ENCODE measurements around the gene ESRP2. TPM values are rescaled to one million over a fixed set of nuclear protein-coding genes. Genes with fewer than 3 reads are reported as not detected.

The ESRP2 gene
- total RNA-seq, result 0.10 and 0.12 TPM in 2 replicates

GRCh38 chr16:68235887-68236136 lies at the start of gene ESRP2:
Gene ESRP2 (minus strand): TSS chr16:68236127. CDS start chr16:68236045, 82 bp downstream.
- Mint-ChIP-seq H3K4me3 (peak within 1 kb of the TSS; percentile 84), H3K9me3 (no peaks in the 10 kb centered on the region), H3K36me3 (ENCODE audit: low read depth) (no peaks in the 10 kb centered on the region), H3K27me3 (ENCODE audit: insufficient read depth) (peaks cover 3% of the 10 kb centered on the region), H3K4me1 (ENCODE audit: low read depth) (peaks cover 26% of the 10 kb centered on the region), H3K27ac (peak within 1 kb of the TSS; percentile 52)
- no peak for DNase-seq (ENCODE audit: low spot score)
- intact Hi-C loops (cut with micrococcal nuclease), result loop anchor here (2.0 to 5.0 kb wide), 2 partner anchors 75 to 299 kb away; partner anchors contain the start of genes PRMT7, PSMB10 and SLC7A6OS

DNA sequence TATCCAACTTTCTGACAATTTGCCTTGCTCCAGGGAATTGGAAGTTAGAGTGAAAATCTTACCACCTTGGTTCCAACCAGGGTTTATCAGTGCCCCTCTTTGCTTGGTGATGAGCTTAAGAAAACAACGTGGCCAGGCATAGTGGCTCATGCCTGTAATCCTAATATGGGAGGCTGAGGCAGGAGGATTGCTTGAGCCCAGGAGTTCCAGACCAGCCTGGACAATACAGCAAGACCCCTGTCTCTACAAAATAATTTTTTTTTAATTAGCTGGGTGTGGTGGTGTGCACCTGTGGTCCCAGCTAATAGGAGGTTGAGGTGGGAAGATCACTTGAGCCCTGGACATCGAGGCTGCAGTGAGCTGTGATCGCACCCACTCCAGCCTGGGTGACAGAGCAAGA lies 49.8 kb upstream of the ESRP2 start:
- H3K4me3 Mint-ChIP-seq, result peak overlapping the region; percentile 81
- DNase-seq (ENCODE audit: low spot score), result no peak
- peak overlapping the region; percentile 92 for H3K27ac Mint-ChIP-seq
- no peaks in the 10 kb centered on the region for H3K27me3 Mint-ChIP-seq (ENCODE audit: insufficient read depth)
- H3K4me1 Mint-ChIP-seq (ENCODE audit: low read depth), result peaks cover 95% of the 10 kb centered on the region
- no peaks in the 10 kb centered on the region for H3K9me3 Mint-ChIP-seq
- intact Hi-C loops (cut with micrococcal nuclease), result loop anchor here (1.0 to 10.0 kb wide), 4 partner anchors 15 to 899 kb away; partner anchors contain the start of genes SLC7A6 and SNTB2
- peaks cover 76% of the 10 kb centered on the region for H3K36me3 Mint-ChIP-seq (ENCODE audit: low read depth)

GRCh38 chr16:68284847-68285246 lies 48.9 kb upstream of the ESRP2 start:
- H3K36me3 Mint-ChIP-seq (ENCODE audit: low read depth), result peaks cover 71% of the 10 kb centered on the region
- H3K4me3 Mint-ChIP-seq, result peak overlapping the region; percentile 81
- intact Hi-C loops (cut with micrococcal nuclease), result loop anchor here (1.0 to 10.0 kb wide), 5 partner anchors 10 to 900 kb away; partner anchors contain the start of genes SLC7A6 and SNTB2
- no peaks in the 10 kb centered on the region for H3K9me3 Mint-ChIP-seq
- DNase-seq (ENCODE audit: low spot score), result no peak
- peak overlapping the region; percentile 92 for H3K27ac Mint-ChIP-seq
- no peaks in the 10 kb centered on the region for H3K27me3 Mint-ChIP-seq (ENCODE audit: insufficient read depth)
- peaks cover 92% of the 10 kb centered on the region for H3K4me1 Mint-ChIP-seq (ENCODE audit: low read depth)

DNA sequence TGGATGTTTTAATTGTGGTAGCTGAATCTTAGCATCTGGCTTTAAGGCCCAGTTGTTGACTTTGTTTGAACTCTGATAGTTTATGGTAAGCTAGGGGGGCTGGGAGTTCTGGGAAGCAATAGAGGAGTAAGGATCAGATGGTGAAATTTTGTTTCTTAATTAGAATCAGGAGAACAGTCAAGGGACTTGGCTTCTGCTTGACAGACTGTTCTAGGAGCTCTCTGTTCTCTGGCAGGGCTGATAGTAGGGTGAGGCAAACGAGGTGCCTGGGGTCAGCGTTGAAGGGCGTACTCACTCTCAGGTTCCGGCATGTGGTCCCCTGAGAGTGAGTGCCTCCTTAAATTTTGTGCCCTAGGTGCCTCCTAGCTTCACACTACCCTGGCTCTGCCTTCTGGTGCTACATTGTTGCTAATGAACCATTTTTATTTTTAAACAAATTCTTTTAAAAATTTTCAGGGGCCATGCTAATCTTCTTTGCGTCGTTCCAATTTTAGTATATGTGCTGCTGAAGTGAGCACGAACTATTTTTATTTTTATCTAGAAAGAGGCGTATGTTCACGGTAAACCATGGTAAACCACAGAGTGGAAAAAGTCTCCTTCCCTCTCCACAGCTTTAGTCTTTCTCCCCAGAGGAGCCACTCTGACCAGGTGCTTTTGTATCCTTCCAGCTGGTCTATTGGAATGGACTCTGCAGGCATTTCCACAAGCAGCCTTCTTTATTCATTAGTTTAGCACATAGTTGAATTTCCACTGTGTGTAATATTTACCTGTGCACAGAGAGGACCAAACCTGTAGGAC lies 48.1 kb upstream of the ESRP2 start:
- H3K9me3 Mint-ChIP-seq, result no peaks in the 10 kb centered on the region
- intact Hi-C loops (cut with micrococcal nuclease), result loop anchor here (1.0 to 10.0 kb wide), 4 partner anchors 9 to 901 kb away; partner anchors contain the start of genes SLC7A6 and SNTB2
- H3K4me1 Mint-ChIP-seq (ENCODE audit: low read depth), result peaks cover 90% of the 10 kb centered on the region
- H3K27me3 Mint-ChIP-seq (ENCODE audit: insufficient read depth), result no peaks in the 10 kb centered on the region
- H3K4me3 Mint-ChIP-seq, result peak overlapping the region; percentile 81
- peak overlapping the region; percentile 92 for H3K27ac Mint-ChIP-seq
- H3K36me3 Mint-ChIP-seq (ENCODE audit: low read depth), result peaks cover 70% of the 10 kb centered on the region
- DNase-seq (ENCODE audit: low spot score), result no peak

- intact Hi-C loops (cut with micrococcal nuclease), result loop anchor here (10.0 kb wide), 1 partner anchor 901 kb away; the partner anchor contains the start of gene SNTB2
- Mint-ChIP-seq H3K27ac (peak overlapping the region; percentile 92), H3K36me3 (ENCODE audit: low read depth) (peaks cover 69% of the 10 kb centered on the region), H3K4me3 (peak overlapping the region; percentile 81), H3K4me1 (ENCODE audit: low read depth) (peaks cover 88% of the 10 kb centered on the region), H3K9me3 (no peaks in the 10 kb centered on the region), H3K27me3 (ENCODE audit: insufficient read depth) (no peaks in the 10 kb centered on the region)
- no peak for DNase-seq (ENCODE audit: low spot score)
Observed at GRCh38 chr16:68283346-68283745, 47.4 kb upstream of the ESRP2 start.

DNA sequence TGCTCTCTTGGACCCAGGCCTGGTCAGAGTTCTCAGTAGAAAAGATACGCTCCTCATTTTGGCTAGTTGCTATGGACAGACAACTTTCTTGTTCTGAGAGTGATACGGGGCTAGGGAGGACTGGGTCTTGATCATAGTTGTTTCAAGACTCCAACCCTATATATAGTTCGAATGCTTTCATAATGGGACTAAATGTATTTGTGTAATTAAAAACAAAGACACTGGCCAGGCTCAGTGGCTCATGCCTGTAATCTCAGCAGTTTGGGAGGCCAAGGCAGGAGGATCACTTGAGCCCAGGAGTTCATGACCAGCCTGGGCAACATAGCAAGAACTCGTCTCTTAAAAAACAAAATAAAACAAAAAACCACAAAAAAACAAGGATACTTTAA lies 46.1 kb upstream of the ESRP2 start:
- Mint-ChIP-seq H3K27me3 (ENCODE audit: insufficient read depth) (no peaks in the 10 kb centered on the region), H3K36me3 (ENCODE audit: low read depth) (peaks cover 56% of the 10 kb centered on the region), H3K9me3 (no peaks in the 10 kb centered on the region), H3K4me3 (peak overlapping the region; percentile 64), H3K4me1 (ENCODE audit: low read depth) (peaks cover 75% of the 10 kb centered on the region), H3K27ac (peak overlapping the region; percentile 95)
- DNase-seq (ENCODE audit: low spot score), result no peak
- intact Hi-C loops (cut with micrococcal nuclease), result loop anchor here (10.0 kb wide), 1 partner anchor 903 kb away; the partner anchor contains the start of gene SNTB2

DNA sequence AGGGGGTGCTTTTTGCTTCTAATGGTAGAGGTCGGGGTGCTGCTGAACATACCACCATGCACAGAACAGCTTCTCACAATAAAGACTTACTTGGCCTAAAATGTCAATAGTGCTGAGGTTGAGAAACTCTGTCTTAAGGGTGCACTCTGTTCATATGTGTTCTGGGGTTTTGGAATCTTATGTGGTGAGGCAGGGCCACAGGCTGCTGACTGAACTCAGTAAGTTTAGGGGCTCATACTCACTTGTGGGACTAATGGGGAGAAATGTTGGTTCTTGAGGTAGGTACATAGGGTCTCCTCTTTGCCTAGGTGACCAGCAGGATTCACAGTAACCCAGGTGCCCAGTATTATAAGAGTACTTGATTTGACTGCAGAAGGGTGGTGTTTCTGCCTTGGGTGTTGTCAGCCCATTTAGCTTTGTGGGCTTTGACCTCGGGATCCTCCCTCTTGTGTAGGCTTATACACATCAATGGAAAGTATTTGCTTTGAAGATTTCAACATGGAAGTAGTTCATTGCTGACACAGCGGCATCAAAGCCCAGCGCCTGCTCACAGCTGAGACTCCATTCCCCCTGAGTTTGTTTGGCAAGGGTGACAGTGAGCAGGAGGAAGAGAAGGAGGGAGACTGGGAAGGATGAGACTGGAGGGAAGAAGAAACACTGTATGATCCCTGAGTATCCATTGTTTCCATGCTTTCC lies 45.6 kb upstream of the ESRP2 start:
- DNase-seq (ENCODE audit: low spot score), result no peak
- peaks cover 53% of the 10 kb centered on the region for H3K36me3 Mint-ChIP-seq (ENCODE audit: low read depth)
- peaks cover 70% of the 10 kb centered on the region for H3K4me1 Mint-ChIP-seq (ENCODE audit: low read depth)
- H3K4me3 Mint-ChIP-seq, result peak overlapping the region; percentile 64
- H3K9me3 Mint-ChIP-seq, result no peaks in the 10 kb centered on the region
- no peaks in the 10 kb centered on the region for H3K27me3 Mint-ChIP-seq (ENCODE audit: insufficient read depth)
- intact Hi-C loops (cut with micrococcal nuclease), result loop anchor here (1.0 to 10.0 kb wide), 2 partner anchors 8 to 903 kb away; partner anchors contain the start of gene SNTB2
- H3K27ac Mint-ChIP-seq, result peak overlapping the region; percentile 95

DNA sequence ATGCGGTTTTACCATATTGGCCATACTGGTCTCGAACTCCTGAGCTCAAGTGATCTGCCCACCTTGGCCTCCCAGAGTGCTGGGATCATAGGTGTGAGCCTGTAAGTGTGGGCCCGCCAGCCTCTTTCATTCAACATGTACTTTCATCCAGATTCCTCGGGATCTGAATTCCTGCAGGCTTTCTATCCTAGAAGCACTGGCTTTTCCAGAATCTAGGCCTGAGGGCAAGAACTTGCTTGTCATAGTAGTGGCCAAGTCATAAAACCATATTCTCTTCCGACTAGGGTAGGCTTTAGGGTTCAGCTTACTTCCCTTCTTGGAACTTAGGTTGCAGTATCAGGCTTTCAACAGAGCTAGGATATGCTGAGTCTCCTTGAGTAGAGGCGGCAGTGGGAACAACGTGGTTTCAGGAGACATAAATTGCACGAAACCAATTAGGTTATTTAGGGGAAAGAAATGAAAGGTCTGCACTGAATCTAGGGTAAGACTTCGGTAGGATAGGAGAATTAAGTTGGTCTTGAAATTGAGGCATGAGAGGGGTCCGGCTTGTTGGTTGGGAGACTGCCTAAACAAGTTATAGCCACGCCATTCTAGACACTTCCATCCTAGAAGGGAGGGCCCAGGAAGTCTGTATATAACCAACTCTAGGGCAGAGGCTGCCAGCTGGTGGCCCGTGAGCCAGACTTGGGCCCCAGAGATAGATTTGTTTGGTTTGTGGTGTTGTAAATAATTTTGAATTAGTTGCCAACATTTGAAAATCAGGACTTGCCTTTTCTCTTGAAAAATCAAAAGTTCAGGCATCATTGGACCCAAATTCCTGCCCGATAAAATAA lies 44.0 kb upstream of the ESRP2 start:
- intact Hi-C loops (cut with micrococcal nuclease), result loop anchor here (10.0 kb wide), 1 partner anchor 905 kb away; the partner anchor contains the start of gene SNTB2
- peaks cover 58% of the 10 kb centered on the region for H3K36me3 Mint-ChIP-seq (ENCODE audit: low read depth)
- no peaks in the 10 kb centered on the region for H3K9me3 Mint-ChIP-seq
- no peaks in the 10 kb centered on the region for H3K27me3 Mint-ChIP-seq (ENCODE audit: insufficient read depth)
- no peak for DNase-seq (ENCODE audit: low spot score)
- peaks cover 67% of the 10 kb centered on the region for H3K4me1 Mint-ChIP-seq (ENCODE audit: low read depth)
- no peak overlapping the region for H3K4me3 Mint-ChIP-seq
- peak overlapping the region; percentile 62 for H3K27ac Mint-ChIP-seq

GRCh38 chr16:68276223-68276622 lies 40.3 kb upstream of the ESRP2 start:
- no peak for DNase-seq (ENCODE audit: low spot score)
- intact Hi-C loops (cut with micrococcal nuclease), result no loop called here
- H3K36me3 Mint-ChIP-seq (ENCODE audit: low read depth), result peaks cover 53% of the 10 kb centered on the region
- no peaks in the 10 kb centered on the region for H3K9me3 Mint-ChIP-seq
- peak overlapping the region; percentile 65 for H3K4me3 Mint-ChIP-seq
- H3K27ac Mint-ChIP-seq, result peak overlapping the region; percentile 90
- no peaks in the 10 kb centered on the region for H3K27me3 Mint-ChIP-seq (ENCODE audit: insufficient read depth)
- H3K4me1 Mint-ChIP-seq (ENCODE audit: low read depth), result peaks cover 63% of the 10 kb centered on the region

DNA sequence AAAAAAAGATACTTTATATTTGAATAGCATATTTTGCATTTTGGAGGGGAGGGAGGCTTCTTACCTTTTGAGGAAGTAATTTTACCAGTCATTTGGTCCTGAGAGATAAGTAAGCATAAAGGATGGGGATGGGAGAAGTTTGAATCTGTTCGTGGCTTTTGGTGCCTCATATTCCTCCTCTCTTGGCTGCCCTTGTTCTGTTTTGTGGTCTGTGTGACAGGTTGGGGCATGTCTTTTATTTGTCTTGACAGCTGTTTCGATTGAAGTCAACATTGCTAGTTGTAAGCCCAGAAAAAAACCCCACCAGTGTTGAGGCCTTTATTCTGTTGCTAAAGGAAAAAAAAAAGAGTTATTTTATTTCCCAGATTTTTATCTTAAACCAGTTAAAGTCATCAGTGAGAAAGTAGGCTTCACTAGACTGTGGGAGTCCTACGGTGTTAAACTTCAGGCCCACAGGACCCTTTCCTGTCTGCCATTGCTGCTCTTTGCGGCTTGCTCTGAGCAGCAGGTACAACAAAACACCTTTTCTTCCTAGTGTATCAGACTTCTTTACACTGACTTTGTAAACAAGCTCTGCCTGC lies 39.8 kb upstream of the ESRP2 start:
- DNase-seq (ENCODE audit: low spot score), result peak; percentile 40
- H3K4me3 Mint-ChIP-seq, result peak overlapping the region; percentile 65
- no peaks in the 10 kb centered on the region for H3K9me3 Mint-ChIP-seq
- H3K27me3 Mint-ChIP-seq (ENCODE audit: insufficient read depth), result no peaks in the 10 kb centered on the region
- intact Hi-C loops (cut with micrococcal nuclease), result loop anchor here (1.0 kb wide), 2 partner anchors 9 to 10 kb away; no protein-coding TSS in a partner anchor
- peak overlapping the region; percentile 90 for H3K27ac Mint-ChIP-seq
- H3K36me3 Mint-ChIP-seq (ENCODE audit: low read depth), result peaks cover 54% of the 10 kb centered on the region
- H3K4me1 Mint-ChIP-seq (ENCODE audit: low read depth), result peaks cover 63% of the 10 kb centered on the region

GRCh38 chr16:68274441-68274840 lies 38.5 kb upstream of the ESRP2 start:
- DNase-seq (ENCODE audit: low spot score), result no peak
- intact Hi-C loops (cut with micrococcal nuclease), result no loop called here
- Mint-ChIP-seq H3K4me3 (peak overlapping the region; percentile 63), H3K27ac (peak overlapping the region; percentile 90), H3K4me1 (ENCODE audit: low read depth) (peaks cover 67% of the 10 kb centered on the region), H3K36me3 (ENCODE audit: low read depth) (peaks cover 53% of the 10 kb centered on the region), H3K27me3 (ENCODE audit: insufficient read depth) (no peaks in the 10 kb centered on the region), H3K9me3 (no peaks in the 10 kb centered on the region)

- no peak for DNase-seq (ENCODE audit: low spot score)
- H3K36me3 Mint-ChIP-seq (ENCODE audit: low read depth), result peaks cover 56% of the 10 kb centered on the region
- peak overlapping the region; percentile 90 for H3K27ac Mint-ChIP-seq
- no peaks in the 10 kb centered on the region for H3K27me3 Mint-ChIP-seq (ENCODE audit: insufficient read depth)
- H3K4me3 Mint-ChIP-seq, result peak overlapping the region; percentile 63
- peaks cover 70% of the 10 kb centered on the region for H3K4me1 Mint-ChIP-seq (ENCODE audit: low read depth)
- H3K9me3 Mint-ChIP-seq, result no peaks in the 10 kb centered on the region
- intact Hi-C loops (cut with micrococcal nuclease), result no loop called here
Observed at GRCh38 chr16:68273896-68274295, 38.0 kb upstream of the ESRP2 start.
